VCaP (cell line): ENCODE results near the gene SCN9A.
"Not testable (repeated sequence)": the region's sequence is repeated elsewhere in the genome, so short reads cannot be mapped to it uniquely, and the experiment has no call there.

ENCODE experiments used
- H3K27ac ChIP-seq: fragments of 450-650 bp; 2 replicates; pipeline ENCODE4 v1.5.1; 2017
- CTCF ChIP-seq: fragments of 450-650 bp; conservative IDR thresholded peaks from 2 replicates; pipeline ENCODE4 v1.5.1; 2017; ENCODE audit warnings: mild to moderate bottlenecking, moderate library complexity

The SCN9A gene

GRCh38 chr2:166224197-166224596 is 151.5 kb downstream of the SCN9A start:
- no peak overlapping the region for H3K27ac ChIP-seq
- TF ChIP-seq CTCF: no peak

GRCh38 chr2:166223298-166223697 is 152.4 kb downstream of the SCN9A start:
- TF ChIP-seq CTCF: no peak
- no peak overlapping the region for H3K27ac ChIP-seq

- no peak for TF ChIP-seq CTCF
- no peak overlapping the region for H3K27ac ChIP-seq
Measured at GRCh38 chr2:166211079-166211478, 164.7 kb downstream of the SCN9A start.

GRCh38 chr2:166209944-166210343 is 165.8 kb downstream of the SCN9A start:
- not testable (repeated sequence) for H3K27ac ChIP-seq

- not testable (repeated sequence) for H3K27ac ChIP-seq
Measured at GRCh38 chr2:166209367-166209766, 166.4 kb downstream of the SCN9A start.

GRCh38 chr2:166206153-166206552 is 169.6 kb downstream of the SCN9A start:
- not testable (repeated sequence) for H3K27ac ChIP-seq

GRCh38 chr2:166202778-166203177 is 173.0 kb downstream of the SCN9A start:
- no peak overlapping the region for H3K27ac ChIP-seq
- no peak for TF ChIP-seq CTCF

GRCh38 chr2:166197446-166197845 is 178.3 kb downstream of the SCN9A start:
- H3K27ac ChIP-seq: no peak overlapping the region
- no peak for TF ChIP-seq CTCF

- no peak for TF ChIP-seq CTCF
- H3K27ac ChIP-seq: no peak overlapping the region
Measured at GRCh38 chr2:166193407-166193806, 182.3 kb downstream of the SCN9A start.

- no peak for TF ChIP-seq CTCF
- no peak overlapping the region for H3K27ac ChIP-seq
Measured at GRCh38 chr2:166188084-166188483, 187.7 kb downstream of the SCN9A start.
